Mesodermal cell (in vitro differentiated cells): ENCODE results near the gene KCNQ5.

Experiments used
- H3K27ac ChIP-seq: 2 replicates; pipeline ENCODE4 v1.7.0; 2013; ENCODE audit warnings: mild to moderate bottlenecking, low read depth, low read length, moderate library complexity; ENCODE audit not compliant: severe bottlenecking
- H3K36me3 ChIP-seq: 2 replicates; pipeline ENCODE4 v1.7.1; 2013; ENCODE audit warnings: mild to moderate bottlenecking, low read length, moderate library complexity; ENCODE audit not compliant: control insufficient read depth, insufficient read depth
- H3K4me1 ChIP-seq: one replicate; pipeline ENCODE4 v1.7.1; 2013; ENCODE audit warnings: mild to moderate bottlenecking, low read length; ENCODE audit not compliant: insufficient read depth, control insufficient read depth, poor library complexity, severe bottlenecking
- H3K4me3 ChIP-seq: 2 replicates; pipeline ENCODE4 v1.7.0; 2013; ENCODE audit warnings: low read length, control low read depth, mild to moderate bottlenecking; ENCODE audit not compliant: insufficient read depth, poor library complexity, severe bottlenecking; ENCODE audit errors: extremely low read depth
- H3K9me3 ChIP-seq: 2 replicates; pipeline ENCODE4 v1.7.1; 2013; ENCODE audit warnings: mild to moderate bottlenecking, low read length, moderate library complexity; ENCODE audit not compliant: control insufficient read depth
- WGBS, 2 experiments: methylation state at CpG; one replicate each; pipeline ENCODE4 v1.1.5; 2013; ENCODE audit warnings: missing lambda C conversion rate in 2 of 2; ENCODE audit not compliant: insufficient coverage in 2 of 2; 5-methylcytosine and 5-hydroxymethylcytosine counted together

KCNQ5 gene

DNA sequence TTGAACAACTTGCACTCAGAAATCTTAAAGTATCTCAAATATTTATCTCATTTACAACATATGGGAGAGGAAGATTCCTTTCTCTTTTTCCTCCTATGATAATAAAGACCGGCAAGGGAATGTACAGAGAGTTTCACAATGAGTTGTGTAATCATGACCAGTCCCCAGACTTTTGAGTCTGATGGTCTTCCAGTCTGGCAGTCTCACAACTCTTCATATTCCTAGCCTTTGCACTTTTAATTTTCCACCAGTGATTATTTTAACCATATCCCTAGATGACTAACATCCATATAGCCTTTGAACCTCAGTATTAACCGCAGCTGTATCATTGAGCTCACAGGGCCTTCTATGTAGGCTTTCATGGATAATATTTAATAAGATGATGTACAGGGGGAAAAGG, 324.9 kb downstream of the KCNQ5 start:
- WGBS, 2 experiments: 100% methylated on average over 1 of the region's 2 CpGs; no CpG with 5 or more reads in 1 of the 2 experiments
- Histone ChIP-seq H3K9me3 (no peaks in the 10 kb centered on the region), H3K27ac (no peak overlapping the region), H3K4me1 (peaks cover 3% of the 10 kb centered on the region), H3K4me3 (no peak overlapping the region), H3K36me3 (no peaks in the 10 kb centered on the region)

GRCh38 chr6:72947534-72947933, 325.7 kb downstream of the KCNQ5 start:
- no CpG with 5 or more reads among the region's 1 CpG for WGBS, 2 experiments
- Histone ChIP-seq H3K9me3 (no peaks in the 10 kb centered on the region), H3K27ac (no peak overlapping the region), H3K36me3 (no peaks in the 10 kb centered on the region), H3K4me3 (no peak overlapping the region), H3K4me1 (peaks cover 9% of the 10 kb centered on the region)

GRCh38 chr6:72948153-72948552, 326.3 kb downstream of the KCNQ5 start:
- Histone ChIP-seq H3K4me3 (no peak overlapping the region), H3K4me1 (peaks cover 9% of the 10 kb centered on the region), H3K27ac (no peak overlapping the region), H3K36me3 (no peaks in the 10 kb centered on the region), H3K9me3 (no peaks in the 10 kb centered on the region)
- no CpG with 5 or more reads among the region's 1 CpG for WGBS, 2 experiments

- H3K9me3 ChIP-seq: no peaks in the 10 kb centered on the region
- peak overlapping the region; percentile 74 for H3K27ac ChIP-seq
- no peak overlapping the region for H3K4me3 ChIP-seq
- peaks cover 14% of the 10 kb centered on the region for H3K4me1 ChIP-seq
- H3K36me3 ChIP-seq: no peaks in the 10 kb centered on the region
- WGBS, 2 experiments: 88 to 98% methylated on average over 3 to 5 of the region's 6 CpGs
Measured at GRCh38 chr6:72950114-72950860, 328.4 kb downstream of the KCNQ5 start.

GRCh38 chr6:72952808-72953630, 331.2 kb downstream of the KCNQ5 start:
- H3K9me3 ChIP-seq: no peaks in the 10 kb centered on the region
- H3K27ac ChIP-seq: peak overlapping the region; percentile 20
- no peaks in the 10 kb centered on the region for H3K36me3 ChIP-seq
- H3K4me3 ChIP-seq: no peak overlapping the region
- 80% methylated on average over 1 of the region's 2 CpGs for WGBS, 2 experiments
- H3K4me1 ChIP-seq: peaks cover 14% of the 10 kb centered on the region

DNA sequence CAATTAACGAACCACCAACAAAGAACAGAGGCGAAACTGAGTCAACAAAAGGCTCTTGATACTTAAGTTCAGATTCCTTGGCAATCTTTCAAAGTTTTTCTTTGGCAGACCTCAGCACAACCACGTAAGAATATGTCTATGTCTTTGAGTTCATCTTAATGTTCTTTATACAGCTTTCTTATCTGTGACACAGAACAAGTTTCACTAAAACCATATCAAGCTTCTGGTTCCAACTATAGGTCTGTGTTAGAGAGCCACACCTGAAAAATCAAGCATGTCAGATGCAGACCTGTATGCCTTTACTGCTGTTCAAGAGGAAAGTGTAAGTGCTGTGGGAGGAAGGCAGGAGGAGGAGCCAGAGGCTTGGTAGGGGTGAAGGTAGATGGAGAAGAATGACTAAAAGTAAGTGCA, 332.1 kb downstream of the KCNQ5 start:
- Histone ChIP-seq H3K4me1 (peaks cover 14% of the 10 kb centered on the region), H3K4me3 (no peak overlapping the region), H3K9me3 (no peaks in the 10 kb centered on the region), H3K36me3 (no peaks in the 10 kb centered on the region), H3K27ac (no peak overlapping the region)
- WGBS, 2 experiments: 76% methylated on average over 2 of the region's 3 CpGs; no CpG with 5 or more reads in 1 of the 2 experiments

DNA sequence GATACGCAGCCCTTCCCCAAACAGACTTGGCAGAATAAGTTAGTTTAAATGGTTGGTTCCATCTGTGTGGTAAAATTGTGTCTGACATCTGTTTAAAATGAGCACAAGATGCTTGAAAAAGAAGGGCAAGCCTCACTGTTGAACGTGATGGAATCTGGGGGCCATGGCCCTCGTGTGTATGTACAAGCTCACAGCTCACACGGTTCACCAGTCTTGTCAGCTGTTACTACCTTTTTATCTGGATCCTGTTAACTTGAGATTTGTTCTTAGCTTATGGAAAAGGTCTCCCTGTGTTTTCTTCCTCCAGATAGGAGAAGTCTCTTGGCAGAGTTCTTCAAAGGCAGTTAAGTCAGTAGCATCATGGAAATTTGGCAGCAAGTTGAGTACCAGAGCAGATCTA, 332.9 kb downstream of the KCNQ5 start:
- Histone ChIP-seq H3K9me3 (no peaks in the 10 kb centered on the region), H3K4me3 (no peak overlapping the region), H3K36me3 (no peaks in the 10 kb centered on the region), H3K27ac (peak overlapping the region; percentile 4), H3K4me1 (peaks cover 14% of the 10 kb centered on the region)
- 94 to 100% methylated on average over 2 to 4 of the region's 4 CpGs for WGBS, 2 experiments

DNA sequence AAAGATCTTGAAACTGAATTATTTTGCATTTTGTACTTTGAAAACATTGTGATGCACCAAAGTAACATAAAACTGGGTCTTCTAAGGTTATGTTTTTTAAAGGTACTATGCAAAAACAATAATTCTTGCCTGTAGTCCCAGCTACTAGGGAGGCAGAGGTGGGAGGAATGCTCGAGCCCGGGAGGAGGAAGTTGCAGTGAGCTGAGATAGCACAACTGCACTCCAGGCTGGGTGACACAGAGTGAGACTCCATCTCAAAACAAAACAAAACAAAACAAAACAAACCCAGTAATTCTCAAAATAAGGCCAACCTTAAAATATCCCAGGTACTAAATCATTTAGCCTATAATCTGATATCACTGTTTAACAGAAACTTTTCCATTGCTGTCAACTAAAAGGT, 333.8 kb downstream of the KCNQ5 start:
- no peaks in the 10 kb centered on the region for H3K36me3 ChIP-seq
- no peaks in the 10 kb centered on the region for H3K9me3 ChIP-seq
- H3K4me3 ChIP-seq: no peak overlapping the region
- H3K4me1 ChIP-seq: peaks cover 11% of the 10 kb centered on the region
- H3K27ac ChIP-seq: no peak overlapping the region
- WGBS, 2 experiments: no CpG with 5 or more reads among the region's 2 CpGs

- WGBS, 2 experiments: no CpG with 5 or more reads among the region's 1 CpG
- Histone ChIP-seq H3K4me1 (peaks cover 11% of the 10 kb centered on the region), H3K4me3 (no peak overlapping the region), H3K9me3 (no peaks in the 10 kb centered on the region), H3K36me3 (no peaks in the 10 kb centered on the region), H3K27ac (no peak overlapping the region)
Measured at GRCh38 chr6:72956272-72956671, 334.4 kb downstream of the KCNQ5 start.

- H3K27ac ChIP-seq: no peak overlapping the region
- no peak overlapping the region for H3K4me3 ChIP-seq
- H3K36me3 ChIP-seq: no peaks in the 10 kb centered on the region
- no peaks in the 10 kb centered on the region for H3K9me3 ChIP-seq
- H3K4me1 ChIP-seq: no peaks in the 10 kb centered on the region
- WGBS, 2 experiments: no CpG with 5 or more reads among the region's 2 CpGs
Measured at GRCh38 chr6:72959821-72960220, 338.0 kb downstream of the KCNQ5 start.

GRCh38 chr6:72963946-72964345, 342.1 kb downstream of the KCNQ5 start:
- no peak overlapping the region for H3K4me3 ChIP-seq
- no CpG with 5 or more reads among the region's 2 CpGs for WGBS, 2 experiments
- no peaks in the 10 kb centered on the region for H3K36me3 ChIP-seq
- peaks cover 4% of the 10 kb centered on the region for H3K4me1 ChIP-seq
- no peaks in the 10 kb centered on the region for H3K9me3 ChIP-seq
- no peak overlapping the region for H3K27ac ChIP-seq
